Stimulated activated CD8-positive, alpha-beta memory T cell treated with anti-CD3 and anti-CD28 coated beads, Interleukin-4, amount 100 ng/mL, for 1 hour (primary cell): ENCODE results near the gene DLG2.

Experiments
- DNase-seq, 2 donors: peaks; one replicate each; pipeline ENCODE4 v3.0.0-alpha.2; 2020; ENCODE audit warnings: low read depth in 2 of 2, low spot score in 1 of 2

DLG2 gene

GRCh38 chr11:85572056-85572455 is 55.1 kb downstream of the DLG2 start:
- DNase-seq = no peak

- no peak for DNase-seq
Observed at GRCh38 chr11:85569525-85569924, 57.6 kb downstream of the DLG2 start.

GRCh38 chr11:85558411-85558810 is 68.7 kb downstream of the DLG2 start:
- DNase-seq = no peak

GRCh38 chr11:85551881-85552280 is 75.3 kb downstream of the DLG2 start:
- no peak for DNase-seq

- DNase-seq = no peak
Observed at GRCh38 chr11:85541683-85542082, 85.5 kb downstream of the DLG2 start.

- no peak for DNase-seq
Observed at GRCh38 chr11:85540635-85541205, 86.4 kb downstream of the DLG2 start.

- no peak for DNase-seq
Observed at GRCh38 chr11:85540181-85540580, 87.0 kb downstream of the DLG2 start.

- DNase-seq = no peak
Observed at GRCh38 chr11:85539740-85540139, 87.4 kb downstream of the DLG2 start.

GRCh38 chr11:85539029-85539689 is 88.0 kb downstream of the DLG2 start:
- DNase-seq = no peak

- DNase-seq = no peak
Observed at GRCh38 chr11:85536438-85536837, 90.7 kb downstream of the DLG2 start.

GRCh38 chr11:85534806-85535205 is 92.3 kb downstream of the DLG2 start:
- no peak for DNase-seq

- DNase-seq = no peak
Observed at GRCh38 chr11:85531191-85531897, 95.8 kb downstream of the DLG2 start.

GRCh38 chr11:85530634-85531033 is 96.5 kb downstream of the DLG2 start:
- DNase-seq = no peak

GRCh38 chr11:85526564-85526963 is 100.6 kb downstream of the DLG2 start:
- DNase-seq = no peak

GRCh38 chr11:85525686-85526085 is 101.5 kb downstream of the DLG2 start:
- DNase-seq = no peak

GRCh38 chr11:85517272-85517671 is 109.9 kb downstream of the DLG2 start:
- DNase-seq = no peak

GRCh38 chr11:85495918-85496317 is 131.2 kb downstream of the DLG2 start:
- DNase-seq = no peak

- DNase-seq = no peak
Observed at GRCh38 chr11:85494396-85494795, 132.7 kb downstream of the DLG2 start.

- DNase-seq = no peak
Observed at GRCh38 chr11:85485902-85486301, 141.2 kb downstream of the DLG2 start.

- no peak for DNase-seq
Observed at GRCh38 chr11:85483861-85484260, 143.3 kb downstream of the DLG2 start.

GRCh38 chr11:85481862-85482261 is 145.3 kb downstream of the DLG2 start:
- DNase-seq = no peak

- DNase-seq = no peak
Observed at GRCh38 chr11:85475660-85476517, 151.3 kb downstream of the DLG2 start.
